Measurements from ENCODE around the gene LY9. TPM values are rescaled to one million over a fixed set of nuclear protein-coding genes. Genes with fewer than 3 reads are reported as not detected.

Gene LY9, protein sequence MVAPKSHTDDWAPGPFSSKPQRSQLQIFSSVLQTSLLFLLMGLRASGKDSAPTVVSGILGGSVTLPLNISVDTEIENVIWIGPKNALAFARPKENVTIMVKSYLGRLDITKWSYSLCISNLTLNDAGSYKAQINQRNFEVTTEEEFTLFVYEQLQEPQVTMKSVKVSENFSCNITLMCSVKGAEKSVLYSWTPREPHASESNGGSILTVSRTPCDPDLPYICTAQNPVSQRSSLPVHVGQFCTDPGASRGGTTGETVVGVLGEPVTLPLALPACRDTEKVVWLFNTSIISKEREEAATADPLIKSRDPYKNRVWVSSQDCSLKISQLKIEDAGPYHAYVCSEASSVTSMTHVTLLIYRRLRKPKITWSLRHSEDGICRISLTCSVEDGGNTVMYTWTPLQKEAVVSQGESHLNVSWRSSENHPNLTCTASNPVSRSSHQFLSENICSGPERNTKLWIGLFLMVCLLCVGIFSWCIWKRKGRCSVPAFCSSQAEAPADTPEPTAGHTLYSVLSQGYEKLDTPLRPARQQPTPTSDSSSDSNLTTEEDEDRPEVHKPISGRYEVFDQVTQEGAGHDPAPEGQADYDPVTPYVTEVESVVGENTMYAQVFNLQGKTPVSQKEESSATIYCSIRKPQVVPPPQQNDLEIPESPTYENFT
- 93.1 TPM for total RNA-seq

DNA sequence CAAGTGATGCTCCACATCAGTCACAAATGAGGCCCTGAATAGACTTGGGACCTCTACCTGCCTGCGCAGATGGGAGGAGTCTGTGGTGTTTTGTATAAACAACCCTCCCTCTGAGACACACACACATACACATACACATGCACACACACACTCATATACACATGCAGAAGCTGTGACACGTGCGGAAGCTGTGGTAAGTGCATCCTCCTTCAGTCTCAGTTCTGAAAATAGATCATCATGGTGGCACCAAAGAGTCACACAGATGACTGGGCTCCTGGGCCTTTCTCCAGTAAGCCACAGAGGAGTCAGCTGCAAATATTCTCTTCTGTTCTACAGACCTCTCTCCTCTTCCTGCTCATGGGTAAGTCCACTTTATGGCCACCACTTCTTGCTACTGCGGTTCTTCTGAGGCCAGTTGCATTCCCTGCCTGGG is at the start of gene LY9:
TSS of gene LY9 (plus strand) at position 224 of the 433 bp plus-strand sequence. CDS start at position 238, 14 bp downstream.
- Histone ChIP-seq H3K4me3 (ENCODE audit: low read length) (peak within 1 kb of the TSS; percentile 52), H3K9me3 (ENCODE audit: low read depth, low read length) (no peaks in the 10 kb centered on the region), H3K4me1 (ENCODE audit: insufficient read depth, low read length) (peaks cover 56% of the 10 kb centered on the region), H3K27me3 (ENCODE audit: insufficient read depth, low read length) (no peaks in the 10 kb centered on the region)

DNA sequence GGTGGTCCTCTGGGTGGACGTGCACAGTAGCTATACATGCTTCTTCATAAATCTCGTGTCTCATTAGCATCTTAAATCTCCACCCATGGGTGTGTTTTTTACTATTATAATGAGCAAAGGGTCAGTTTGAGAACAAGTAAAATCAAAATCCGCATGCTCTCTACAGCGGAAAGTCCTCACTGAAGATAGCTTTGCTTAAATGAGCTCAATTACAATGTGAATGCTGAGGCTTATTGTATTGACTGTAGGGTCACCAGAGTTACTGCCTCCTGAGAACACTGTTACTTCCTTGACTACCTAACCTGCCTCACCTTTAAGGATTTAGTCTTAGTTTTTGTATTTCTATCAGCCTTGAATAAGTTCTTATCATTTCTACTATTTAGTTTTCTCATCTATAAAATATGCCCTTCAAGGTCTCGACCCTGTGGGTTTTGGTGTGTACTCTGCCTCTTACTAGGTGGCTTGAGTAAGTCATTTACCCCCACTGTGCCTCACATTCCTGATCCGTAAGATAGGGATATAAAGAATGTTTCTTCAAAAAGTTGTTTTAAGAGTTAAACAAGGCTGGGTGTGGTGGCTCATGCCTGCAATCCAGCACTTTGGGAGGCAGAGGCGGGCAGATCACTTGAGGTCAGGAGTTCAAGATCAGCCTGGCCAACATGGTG is 49.0 kb upstream of the LY9 start:
- Histone ChIP-seq H3K4me3 (ENCODE audit: low read length) (no peak overlapping the region), H3K9me3 (ENCODE audit: low read depth, low read length) (no peaks in the 10 kb centered on the region), H3K4me1 (ENCODE audit: insufficient read depth, low read length) (peaks cover 73% of the 10 kb centered on the region), H3K27me3 (ENCODE audit: insufficient read depth, low read length) (no peaks in the 10 kb centered on the region)

DNA sequence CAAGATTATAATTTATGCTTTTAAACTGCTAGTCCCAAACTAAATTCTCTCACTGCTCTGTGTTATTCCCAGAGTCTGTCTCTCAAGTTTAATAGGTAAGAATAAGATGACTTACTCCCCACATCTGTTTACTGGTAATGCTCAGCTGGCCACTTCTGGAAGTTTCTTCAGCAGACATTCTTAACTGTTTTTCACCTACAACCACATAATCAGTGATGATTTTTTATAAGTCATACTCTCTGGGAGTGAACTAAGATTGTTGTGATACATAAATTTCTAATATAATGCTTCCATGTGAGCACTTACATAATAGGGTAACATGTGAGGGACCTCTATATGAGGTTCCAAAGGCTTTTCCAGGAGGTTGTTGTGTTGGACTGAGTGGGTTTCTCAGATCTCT is 48.3 kb upstream of the LY9 start:
- Histone ChIP-seq H3K27me3 (ENCODE audit: insufficient read depth, low read length) (no peaks in the 10 kb centered on the region), H3K9me3 (ENCODE audit: low read depth, low read length) (no peaks in the 10 kb centered on the region), H3K4me1 (ENCODE audit: insufficient read depth, low read length) (peaks cover 65% of the 10 kb centered on the region), H3K4me3 (ENCODE audit: low read length) (no peak overlapping the region)

DNA sequence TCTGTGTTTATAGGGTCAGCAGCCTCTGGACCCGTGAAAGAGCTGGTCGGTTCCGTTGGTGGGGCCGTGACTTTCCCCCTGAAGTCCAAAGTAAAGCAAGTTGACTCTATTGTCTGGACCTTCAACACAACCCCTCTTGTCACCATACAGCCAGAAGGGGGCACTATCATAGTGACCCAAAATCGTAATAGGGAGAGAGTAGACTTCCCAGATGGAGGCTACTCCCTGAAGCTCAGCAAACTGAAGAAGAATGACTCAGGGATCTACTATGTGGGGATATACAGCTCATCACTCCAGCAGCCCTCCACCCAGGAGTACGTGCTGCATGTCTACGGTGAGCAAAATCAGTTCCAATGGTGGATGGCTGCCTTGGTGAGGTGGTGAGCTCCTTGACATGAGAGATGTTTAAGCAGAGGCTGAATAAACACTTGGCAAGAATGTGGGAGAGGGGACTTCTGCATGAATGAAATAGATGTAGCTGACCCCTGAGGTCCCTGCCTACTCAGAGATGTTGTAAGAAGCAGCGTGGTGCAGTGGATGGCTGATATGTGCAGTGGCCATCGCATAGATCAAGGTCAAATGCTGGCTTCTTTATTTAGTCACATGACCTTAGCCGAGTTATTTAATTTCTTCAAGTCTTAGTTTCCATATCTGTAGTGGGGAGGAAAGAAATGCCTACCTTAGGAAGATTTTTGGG is 47.6 kb upstream of the LY9 start:
- Histone ChIP-seq H3K27me3 (ENCODE audit: insufficient read depth, low read length) (no peaks in the 10 kb centered on the region), H3K4me1 (ENCODE audit: insufficient read depth, low read length) (peaks cover 59% of the 10 kb centered on the region), H3K9me3 (ENCODE audit: low read depth, low read length) (no peaks in the 10 kb centered on the region), H3K4me3 (ENCODE audit: low read length) (no peak overlapping the region)

DNA sequence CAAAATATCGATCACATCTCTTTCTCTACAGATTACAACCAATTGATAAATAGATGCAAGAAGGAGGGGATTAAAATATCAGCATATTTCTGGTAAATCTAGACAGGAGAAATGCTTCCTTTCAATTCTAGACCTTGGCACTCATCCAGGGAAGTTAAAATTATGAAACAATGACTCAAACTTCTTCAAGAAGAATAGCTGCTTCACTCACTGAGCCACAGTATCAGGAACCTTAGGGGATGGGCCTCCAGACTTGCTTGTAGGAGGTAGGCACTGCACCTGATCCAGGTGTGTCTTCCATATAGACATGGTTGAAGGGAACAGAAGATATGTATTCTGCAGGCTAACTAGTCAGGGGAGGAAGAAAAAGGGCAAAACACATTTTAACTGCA is 47.1 kb upstream of the LY9 start:
- H3K4me1 ChIP-seq (ENCODE audit: insufficient read depth, low read length) = peaks cover 54% of the 10 kb centered on the region
- no peaks in the 10 kb centered on the region for H3K27me3 ChIP-seq (ENCODE audit: insufficient read depth, low read length)
- H3K4me3 ChIP-seq (ENCODE audit: low read length) = no peak overlapping the region
- H3K9me3 ChIP-seq (ENCODE audit: low read depth, low read length) = no peaks in the 10 kb centered on the region

DNA sequence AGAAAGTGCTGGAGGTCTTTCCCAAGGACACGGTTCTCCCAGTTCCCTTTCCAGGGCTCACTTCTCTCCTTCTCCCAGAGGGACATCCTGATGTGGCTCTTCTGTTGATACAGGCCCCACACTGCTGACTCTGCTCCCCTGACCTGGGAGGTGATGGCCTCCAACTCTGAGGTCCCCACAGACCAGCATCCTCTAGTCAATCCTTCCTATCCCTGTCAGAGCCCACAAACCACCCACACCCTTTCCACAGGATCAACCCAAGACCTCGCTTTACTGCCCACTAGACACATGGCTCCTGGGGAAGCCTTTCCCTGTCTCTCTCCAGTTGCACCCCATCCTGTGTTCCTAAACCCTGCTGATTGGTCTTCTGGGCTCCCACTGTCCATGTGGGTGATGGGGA is 45.4 kb upstream of the LY9 start:
- H3K4me1 ChIP-seq (ENCODE audit: insufficient read depth, low read length) = peaks cover 44% of the 10 kb centered on the region
- H3K27me3 ChIP-seq (ENCODE audit: insufficient read depth, low read length) = no peaks in the 10 kb centered on the region
- H3K9me3 ChIP-seq (ENCODE audit: low read depth, low read length) = no peaks in the 10 kb centered on the region
- no peak overlapping the region for H3K4me3 ChIP-seq (ENCODE audit: low read length)

DNA sequence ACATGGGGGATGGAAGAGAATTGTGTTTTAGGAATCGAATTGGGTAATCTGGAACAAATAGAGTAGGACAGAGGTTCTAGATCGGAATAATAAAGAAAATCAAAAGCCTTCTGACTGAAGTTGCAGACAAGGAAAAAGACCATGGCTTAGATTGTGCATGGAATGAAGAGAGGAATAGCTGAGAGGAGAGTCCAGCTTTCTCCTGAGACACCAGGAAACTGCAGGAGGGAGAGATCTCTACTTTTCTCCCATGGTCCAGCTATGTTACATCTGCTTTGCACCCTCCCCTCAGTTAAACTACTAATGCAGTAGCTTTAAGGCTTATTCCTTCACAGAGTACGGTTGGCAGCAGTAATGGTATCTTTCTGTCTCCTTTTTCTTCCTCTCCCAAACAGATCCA is 43.6 kb upstream of the LY9 start:
- Histone ChIP-seq H3K4me1 (ENCODE audit: insufficient read depth, low read length) (peaks cover 48% of the 10 kb centered on the region), H3K4me3 (ENCODE audit: low read length) (no peak overlapping the region), H3K9me3 (ENCODE audit: low read depth, low read length) (no peaks in the 10 kb centered on the region), H3K27me3 (ENCODE audit: insufficient read depth, low read length) (no peaks in the 10 kb centered on the region)

DNA sequence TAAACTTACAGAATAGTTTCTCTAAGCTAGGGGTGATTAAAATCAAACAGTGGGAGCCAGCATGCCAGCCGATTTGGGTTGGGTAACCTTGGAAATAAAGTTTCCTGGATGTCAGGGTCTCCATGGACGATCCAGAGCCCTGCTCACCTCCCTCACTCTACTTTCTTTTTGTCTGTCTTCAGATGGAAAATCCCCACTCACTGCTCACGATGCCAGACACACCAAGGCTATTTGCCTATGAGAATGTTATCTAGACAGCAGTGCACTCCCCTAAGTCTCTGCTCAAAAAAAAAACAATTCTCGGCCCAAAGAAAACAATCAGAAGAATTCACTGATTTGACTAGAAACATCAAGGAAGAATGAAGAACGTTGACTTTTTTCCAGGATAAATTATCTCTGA is 43.0 kb upstream of the LY9 start:
- Histone ChIP-seq H3K9me3 (ENCODE audit: low read depth, low read length) (no peaks in the 10 kb centered on the region), H3K4me3 (ENCODE audit: low read length) (no peak overlapping the region), H3K4me1 (ENCODE audit: insufficient read depth, low read length) (peaks cover 43% of the 10 kb centered on the region), H3K27me3 (ENCODE audit: insufficient read depth, low read length) (no peaks in the 10 kb centered on the region)

DNA sequence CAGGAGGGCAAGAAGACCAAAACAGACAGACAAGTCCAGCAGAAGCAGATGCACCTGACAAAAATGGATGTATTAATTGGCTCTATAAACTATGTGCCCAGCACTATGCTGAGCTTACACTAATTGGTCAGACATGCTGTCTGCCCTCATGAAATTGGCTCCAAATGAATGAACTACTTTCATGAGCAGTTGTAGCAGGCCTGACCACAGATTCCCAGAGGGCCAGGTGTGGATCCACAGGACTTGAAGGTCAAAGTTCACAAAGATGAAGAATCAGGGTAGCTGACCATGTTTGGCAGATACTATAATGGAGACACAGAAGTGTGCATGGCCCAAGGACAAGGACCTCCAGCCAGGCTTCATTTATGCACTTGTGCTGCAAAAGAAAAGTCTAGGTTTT is 42.4 kb upstream of the LY9 start:
- H3K4me1 ChIP-seq (ENCODE audit: insufficient read depth, low read length) = peaks cover 37% of the 10 kb centered on the region
- no peaks in the 10 kb centered on the region for H3K9me3 ChIP-seq (ENCODE audit: low read depth, low read length)
- H3K4me3 ChIP-seq (ENCODE audit: low read length) = no peak overlapping the region
- H3K27me3 ChIP-seq (ENCODE audit: insufficient read depth, low read length) = no peaks in the 10 kb centered on the region

DNA sequence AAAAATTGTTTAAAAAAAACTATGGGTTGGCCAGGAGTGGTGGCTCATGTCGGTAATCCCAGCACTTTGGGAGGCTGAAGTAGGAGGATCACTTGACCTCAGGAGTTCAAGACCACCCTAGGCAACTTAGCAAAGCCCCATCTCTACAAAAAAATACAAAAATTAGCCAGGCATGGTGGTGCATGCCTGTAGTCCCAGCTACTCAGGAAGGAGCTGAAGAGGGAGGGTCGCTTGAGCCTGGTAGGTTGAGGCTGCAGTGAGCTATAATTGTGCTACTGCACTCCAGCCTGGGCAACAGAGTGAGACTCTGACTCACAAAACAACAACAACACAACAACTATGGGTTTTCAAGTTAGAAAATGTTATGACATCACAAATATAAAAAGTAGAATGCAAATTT is 40.5 kb upstream of the LY9 start:
- Histone ChIP-seq H3K4me1 (ENCODE audit: insufficient read depth, low read length) (peaks cover 18% of the 10 kb centered on the region), H3K4me3 (ENCODE audit: low read length) (no peak overlapping the region), H3K27me3 (ENCODE audit: insufficient read depth, low read length) (no peaks in the 10 kb centered on the region), H3K9me3 (ENCODE audit: low read depth, low read length) (no peaks in the 10 kb centered on the region)

DNA sequence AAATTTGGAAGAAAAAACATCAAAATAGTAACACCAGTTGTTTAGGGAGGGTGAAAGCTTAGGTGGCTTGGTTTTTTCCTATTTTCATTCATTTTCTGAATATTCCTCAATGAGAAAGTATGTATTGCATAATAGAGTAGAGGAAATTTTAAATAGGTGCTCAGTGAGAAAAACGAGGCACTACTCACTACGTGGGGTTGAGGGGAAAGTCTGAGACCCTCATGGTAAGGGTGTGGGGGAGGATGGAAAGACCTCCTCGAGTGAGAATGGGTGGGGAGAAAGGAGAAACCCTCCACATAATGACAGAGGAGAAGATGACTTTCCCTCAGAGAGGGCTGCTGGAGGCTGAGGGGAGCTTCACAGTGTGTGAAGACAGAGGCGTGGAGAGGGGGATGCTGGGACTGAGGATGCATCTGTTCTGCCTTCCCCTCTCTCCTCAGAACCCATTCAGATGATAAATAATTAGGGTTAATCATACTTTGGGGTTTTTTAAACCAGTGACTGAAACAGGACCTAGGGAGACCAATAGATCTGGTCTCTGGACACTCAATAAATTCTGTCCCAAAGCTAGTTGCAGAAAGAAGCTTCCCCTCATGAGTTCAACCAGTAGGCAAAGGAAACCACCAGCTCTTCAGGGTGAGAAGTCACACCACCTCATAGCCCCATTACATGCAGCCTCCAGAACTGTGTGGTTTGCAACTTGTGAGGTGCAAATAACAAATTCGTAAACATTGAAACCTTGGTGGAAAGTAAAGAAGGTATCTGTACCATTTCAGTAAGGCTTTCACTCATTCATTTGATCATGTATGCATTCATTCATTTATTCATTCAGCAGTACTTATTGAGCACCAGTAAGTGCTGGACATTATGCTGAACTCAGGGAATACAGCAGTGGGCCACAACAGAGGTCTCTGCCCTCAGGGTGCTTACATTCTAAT is 39.8 kb upstream of the LY9 start:
- no peak overlapping the region for H3K4me3 ChIP-seq (ENCODE audit: low read length)
- H3K4me1 ChIP-seq (ENCODE audit: insufficient read depth, low read length) = peaks cover 11% of the 10 kb centered on the region
- H3K9me3 ChIP-seq (ENCODE audit: low read depth, low read length) = no peaks in the 10 kb centered on the region
- H3K27me3 ChIP-seq (ENCODE audit: insufficient read depth, low read length) = no peaks in the 10 kb centered on the region

DNA sequence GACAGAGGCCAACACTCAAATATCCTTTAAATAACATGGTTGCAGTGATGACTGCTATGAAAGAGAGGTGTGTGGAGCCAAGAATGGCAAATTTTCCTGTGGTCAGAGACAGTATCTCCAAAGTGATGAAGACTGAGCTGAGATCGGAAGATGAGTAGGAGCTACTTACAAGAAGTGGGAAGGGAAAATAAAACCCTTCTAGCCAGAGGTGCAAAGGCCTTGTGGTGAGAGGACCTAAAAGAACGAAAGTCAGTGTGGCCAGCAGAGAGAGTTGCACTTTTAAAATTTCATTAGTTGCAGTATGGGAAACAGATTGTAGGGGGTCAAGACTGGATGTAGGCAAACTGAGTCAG is 39.1 kb upstream of the LY9 start:
- H3K27me3 ChIP-seq (ENCODE audit: insufficient read depth, low read length) = no peaks in the 10 kb centered on the region
- no peak overlapping the region for H3K4me3 ChIP-seq (ENCODE audit: low read length)
- H3K4me1 ChIP-seq (ENCODE audit: insufficient read depth, low read length) = peaks cover 8% of the 10 kb centered on the region
- no peaks in the 10 kb centered on the region for H3K9me3 ChIP-seq (ENCODE audit: low read depth, low read length)

DNA sequence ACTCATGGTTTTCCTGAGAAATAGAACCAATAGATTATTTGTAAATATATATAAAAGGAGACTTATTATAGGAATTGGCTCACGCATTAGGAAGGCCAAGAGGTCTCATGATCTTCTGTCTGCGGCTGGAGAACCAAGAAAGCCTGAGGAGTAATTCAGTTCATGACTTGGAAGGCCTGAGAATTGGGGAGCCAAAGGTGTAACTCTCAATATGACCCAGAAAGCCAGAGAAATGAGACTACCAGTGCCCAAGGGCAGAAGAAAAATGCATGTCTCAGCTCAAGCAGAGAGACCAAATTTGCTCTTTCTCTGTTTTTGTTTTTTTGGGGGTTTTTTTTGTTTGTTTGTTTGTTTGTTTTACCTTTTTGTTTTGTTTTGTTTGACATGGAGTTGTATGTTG is 37.5 kb upstream of the LY9 start:
- H3K4me3 ChIP-seq (ENCODE audit: low read length) = no peak overlapping the region
- H3K9me3 ChIP-seq (ENCODE audit: low read depth, low read length) = no peaks in the 10 kb centered on the region

DNA sequence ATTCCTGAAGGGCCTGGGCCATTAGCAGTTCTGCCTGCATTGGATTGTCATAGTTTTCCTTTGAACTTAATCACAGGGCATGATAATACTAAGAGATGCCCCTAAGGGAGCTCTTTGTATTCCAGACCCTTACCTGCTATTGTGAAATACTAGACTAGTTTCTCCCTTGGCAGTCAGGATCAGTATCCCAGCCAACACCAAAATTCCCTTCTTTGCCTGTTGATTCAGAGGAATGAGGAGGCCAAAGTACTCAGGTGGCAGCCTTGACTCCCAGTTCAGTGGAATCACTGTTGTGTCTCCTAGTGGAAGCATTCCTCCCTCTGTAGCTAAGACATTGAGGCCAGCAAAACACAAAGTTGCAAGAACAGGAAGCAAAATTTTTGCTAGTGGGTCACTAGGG is 36.2 kb upstream of the LY9 start:
- Histone ChIP-seq H3K9me3 (ENCODE audit: low read depth, low read length) (no peaks in the 10 kb centered on the region), H3K4me3 (ENCODE audit: low read length) (no peak overlapping the region), H3K4me1 (ENCODE audit: insufficient read depth, low read length) (peaks cover 8% of the 10 kb centered on the region), H3K27me3 (ENCODE audit: insufficient read depth, low read length) (no peaks in the 10 kb centered on the region)

More for the DNA sequence above, 37.5 kb upstream of the LY9 start:
- H3K4me1 ChIP-seq (ENCODE audit: insufficient read depth, low read length) = peaks cover 8% of the 10 kb centered on the region
- no peaks in the 10 kb centered on the region for H3K27me3 ChIP-seq (ENCODE audit: insufficient read depth, low read length)

Data from mononuclear cell (primary cell).